H1 (cell line): ENCODE results near the gene LY86. TPM values are rescaled to one million over a fixed set of nuclear protein-coding genes. Genes with fewer than 3 reads are reported as not detected.

Source experiments
- CTCF ChIA-PET: fragments of 300-600 bp; sonication (Branson Sonifier 250); formaldehyde crosslinking; loops from one replicate; lab custom pipeline; 2021; ENCODE audit not compliant: partially characterized antibody; lab: Charles Lee
- POLR2A ChIA-PET: fragments of 300-600 bp; sonication (Branson Sonifier 250); formaldehyde crosslinking; loops from one replicate; lab custom pipeline; 2021; ENCODE audit warnings: inconsistent platforms; ENCODE audit not compliant: partially characterized antibody; lab: Charles Lee
- DNase-seq, 2 experiments: peaks; one replicate each; pipeline versions ENCODE4 v3.0.0 to v3.0.0-alpha.2; 2010 to 2022; ENCODE audit warnings: low spot score in 2 of 2, low read depth in 1 of 2, mixed read lengths in 1 of 2
- FAIRE-seq: peaks from 2 replicates; lab custom pipeline; 2011; peaks lifted over from hg19 to GRCh38; lab: Jason Lieb, UNC
- H2AFZ ChIP-seq: 2 replicates; pipeline ENCODE4 v1.8.1; 2012; ENCODE audit warnings: low read length, inconsistent platforms
- H2AK5ac ChIP-seq: 2 replicates; pipeline ENCODE4 v1.6.1; 2013; ENCODE audit warnings: low read depth, low read length
- H2BK120ac ChIP-seq: replicated peaks from 2 replicates; pipeline ENCODE3; 2013; ENCODE audit warnings: low read depth, low read length, inconsistent platforms
- H2BK12ac ChIP-seq: 2 replicates; pipeline ENCODE4 v1.6.1; 2013; ENCODE audit warnings: low read depth, low read length
- H2BK15ac ChIP-seq: 2 replicates; pipeline ENCODE4 v1.6.1; 2013; ENCODE audit warnings: low read length
- H2BK20ac ChIP-seq: 2 replicates; pipeline ENCODE4 v1.6.1; 2013; ENCODE audit warnings: low read length
- H2BK5ac ChIP-seq: 2 replicates; pipeline ENCODE4 v1.6.1; 2013; ENCODE audit warnings: low read depth, low read length
- H3K14ac ChIP-seq: 2 replicates; pipeline ENCODE4 v1.6.1; 2013; ENCODE audit warnings: inconsistent platforms; ENCODE audit not compliant: insufficient read length
- H3K18ac ChIP-seq: 2 replicates; pipeline ENCODE4 v1.6.1; 2013; ENCODE audit warnings: low read length; ENCODE audit errors: extremely low read depth
- H3K23ac ChIP-seq: 2 replicates; pipeline ENCODE4 v1.6.1; 2013; ENCODE audit warnings: inconsistent platforms; ENCODE audit not compliant: insufficient read length
- H3K23me2 ChIP-seq: 2 replicates; pipeline ENCODE4 v1.6.1; 2013; ENCODE audit warnings: low read depth, low read length
- H3K27ac ChIP-seq: 2 replicates; pipeline ENCODE4 v1.6.1; 2011; ENCODE audit warnings: low read depth, low read length, inconsistent platforms
- H3K27me3 ChIP-seq, 4 experiments: replicated peaks in 1 of 4; 1 replicate in 1 of 4; 2 replicates in 3 of 4; pipeline versions ENCODE4 v1.6.1 to v1.8.1; 2011 to 2013; ENCODE audit warnings: low read length in 3 of 4, mild to moderate bottlenecking in 3 of 4, inconsistent platforms in 2 of 4, mixed read lengths in 2 of 4, moderate library complexity in 1 of 4; ENCODE audit not compliant: control insufficient read depth in 3 of 4, insufficient read depth in 3 of 4; ENCODE audit errors: extremely low read depth in 1 of 4
- H3K36me3 ChIP-seq, 4 experiments: 2 replicates each; pipeline versions ENCODE4 v1.6.1 to v1.8.1; 2011 to 2013; ENCODE audit warnings: mild to moderate bottlenecking in 4 of 4, low read length in 3 of 4, moderate library complexity in 2 of 4, control low read depth in 1 of 4, inconsistent platforms in 1 of 4; ENCODE audit not compliant: insufficient read depth in 4 of 4, control insufficient read depth in 2 of 4
- H3K4ac ChIP-seq: replicated peaks from 2 replicates; pipeline ENCODE3; 2013; ENCODE audit warnings: low read length, low read depth, mixed read lengths, inconsistent platforms; ENCODE audit not compliant: insufficient read length
- H3K4me1 ChIP-seq, 4 experiments: replicated peaks in 1 of 4; 1 replicate in 1 of 4; 2 replicates in 3 of 4; pipeline versions ENCODE4 v1.6.1 to v1.8.1; 2011 to 2013; ENCODE audit warnings: low read length in 3 of 4, inconsistent platforms in 2 of 4, mixed read lengths in 1 of 4; ENCODE audit not compliant: insufficient read depth in 4 of 4, control insufficient read depth in 3 of 4
- H3K4me2 ChIP-seq, 2 experiments: 2 replicates each; pipeline versions ENCODE4 v1.6.1 to v1.8.1; 2011 to 2013; ENCODE audit warnings: low read depth in 2 of 2, low read length in 2 of 2, control low read depth in 1 of 2, inconsistent platforms in 1 of 2, mild to moderate bottlenecking in 1 of 2; ENCODE audit not compliant: insufficient read depth in 1 of 2
- H3K4me3 ChIP-seq, 4 experiments: fragments of 200-600, 300-600 bp in 1 of 4; sonication (generic), shearing (Covaris generic), sonication (Bioruptor Twin) in 1 of 4; 2 replicates each; pipeline versions ENCODE4 v1.5.1 to v1.8.1; 2011 to 2016; ENCODE audit warnings: low read length in 4 of 4, low read depth in 3 of 4, control low read depth in 2 of 4, inconsistent platforms in 2 of 4, mild to moderate bottlenecking in 2 of 4, mixed read lengths in 1 of 4, moderate library complexity in 1 of 4; ENCODE audit not compliant: insufficient read depth in 2 of 4; ENCODE audit errors: extremely low read depth in 1 of 4
- H3K56ac ChIP-seq: replicated peaks from 2 replicates; pipeline ENCODE3; 2013; ENCODE audit warnings: low read depth, mild to moderate bottlenecking, mixed read lengths, low read length, inconsistent platforms; ENCODE audit not compliant: insufficient read length
- H3K79me1 ChIP-seq: 2 replicates; pipeline ENCODE4 v1.6.1; 2013; ENCODE audit warnings: low read depth, low read length, control low read depth
- H3K79me2 ChIP-seq, 2 experiments: 2 replicates each; pipeline versions ENCODE4 v1.6.1 to v1.8.1; 2012 to 2013; ENCODE audit warnings: low read length in 2 of 2, mild to moderate bottlenecking in 2 of 2, inconsistent platforms in 1 of 2; ENCODE audit not compliant: insufficient read depth in 2 of 2, control insufficient read depth in 1 of 2
- H3K9ac ChIP-seq, 4 experiments: replicated peaks in 1 of 4; 1 replicate in 1 of 4; 2 replicates in 3 of 4; pipeline versions ENCODE4 v1.6.1 to v1.8.1; 2011 to 2013; ENCODE audit warnings: low read depth in 3 of 4, low read length in 3 of 4, control low read depth in 2 of 4, mild to moderate bottlenecking in 2 of 4, moderate library complexity in 2 of 4, inconsistent platforms in 1 of 4; ENCODE audit errors: extremely low read depth in 1 of 4
- H3K9me3 ChIP-seq, 2 experiments: 2 replicates each; pipeline versions ENCODE4 v1.6.1 to v1.8.1; 2012 to 2013; ENCODE audit warnings: mild to moderate bottlenecking in 2 of 2, moderate library complexity in 2 of 2, control low read depth in 1 of 2, inconsistent platforms in 1 of 2, low read depth in 1 of 2, low read length in 1 of 2, mixed read lengths in 1 of 2; ENCODE audit not compliant: insufficient read depth in 2 of 2
- H4K20me1 ChIP-seq, 2 experiments: replicated peaks in 1 of 2; 2 replicates each; pipeline versions ENCODE3 to v1.8.1; 2011 to 2013; ENCODE audit warnings: inconsistent platforms in 2 of 2, low read length in 2 of 2, mild to moderate bottlenecking in 1 of 2; ENCODE audit not compliant: insufficient read depth in 2 of 2, control insufficient read depth in 1 of 2
- H4K5ac ChIP-seq: 2 replicates; pipeline ENCODE4 v1.6.1; 2013; ENCODE audit warnings: low read length, low read depth, mixed read lengths, inconsistent platforms; ENCODE audit not compliant: insufficient read length
- H4K8ac ChIP-seq: 2 replicates; pipeline ENCODE4 v1.8.0; 2013; ENCODE audit warnings: mild to moderate bottlenecking, moderate library complexity, low read length, inconsistent platforms; ENCODE audit not compliant: insufficient read depth; ENCODE audit errors: extremely low read depth
- H4K91ac ChIP-seq: replicated peaks from 2 replicates; pipeline ENCODE3; 2013; ENCODE audit warnings: low read length, mixed read lengths, inconsistent platforms; ENCODE audit not compliant: insufficient read length
- ATF2 ChIP-seq: IDR thresholded peaks from 2 replicates; pipeline ENCODE4 v1.6.1; 2012; ENCODE audit warnings: low read length, inconsistent platforms
- CBX5 ChIP-seq: fragments of 300-800, 300-1000 bp; sonication (generic); IDR thresholded peaks from 2 replicates; pipeline ENCODE4 v1.7.1; 2016; ENCODE audit warnings: antibody characterized with exemption, low read length, low read depth
- CEBPB ChIP-seq: IDR thresholded peaks from 2 replicates; pipeline ENCODE4 v1.6.1; 2012; ENCODE audit warnings: low read depth, low read length
- E2F6 ChIP-seq: IDR thresholded peaks from 2 replicates; pipeline ENCODE4 v1.6.1; 2012; ENCODE audit warnings: inconsistent platforms
- FOSL1 ChIP-seq: IDR thresholded peaks from 2 replicates; pipeline ENCODE4 v1.6.1; 2011; ENCODE audit warnings: mild to moderate bottlenecking, low read depth, low read length, moderate library complexity; ENCODE audit not compliant: insufficient read depth
- MAFK ChIP-seq: IDR thresholded peaks from 2 replicates; pipeline ENCODE4 v1.6.1; 2012; ENCODE audit warnings: low read depth, mild to moderate bottlenecking, improper control_type of control experiment, low read length
- POLR2AphosphoS5 ChIP-seq: IDR thresholded peaks from 2 replicates; pipeline ENCODE4 v1.6.1; 2011; ENCODE audit warnings: low read depth, low read length
- WGBS, 2 experiments: shearing (Covaris generic) in 1 of 2; methylation state at CpG; one replicate each; pipeline versions ENCODE4 v1.1.6 to v1.1.7; 2013 to 2015; ENCODE audit warnings: low lambda C conversion rate in 2 of 2, mixed read lengths in 2 of 2, inconsistent platforms in 1 of 2, low coverage in 1 of 2, missing lambda C conversion rate in 1 of 2; ENCODE audit not compliant: insufficient replicate concordance in 2 of 2, insufficient coverage in 1 of 2, insufficient read length in 1 of 2; ENCODE audit errors: extremely low coverage in 1 of 2, missing lambda C conversion rate in 1 of 2; 5-methylcytosine and 5-hydroxymethylcytosine counted together
- polyA plus RNA-seq, 7 experiments: library from polyadenylated mRNA; depleted of rRNA in 3 of 7; stranded (reverse) in 5 of 7; unstranded in 2 of 7; fragments of >200 nt in 5 of 7; fragments of 200-250 nt in 2 of 7; gene quantifications; 1 replicate in 5 of 7; 2 replicates in 1 of 7; 4 replicates in 1 of 7; pipeline versions ENCODE4 v1.2.1 to v1.2.3, GENCODE V29; 2011 to 2013; ENCODE audit warnings: missing spikeins in 2 of 7, mixed read lengths in 2 of 7
- total RNA-seq: library from RNA; stranded (reverse); fragmentation: NEBNext Ultra II Directional; extraction: Animal tissue kit (Norgen Biotek cat#: 25700); gene quantifications from 2 replicates; pipeline ENCODE4 v1.2.1, GENCODE V29; 2021

Gene LY86
- total and polyA plus RNA-seq, 2 of the 8 experiments (the other 6 are each of a cell fraction or from before 2014, with no cell fraction given) = not detected

GRCh38 chr6:6592826-6593475, 4.4 kb downstream of the LY86 start:
- Histone ChIP-seq H3K4me3 (no peak overlapping the region), H4K20me1 (no peaks in the 10 kb centered on the region), H2BK15ac (no peak overlapping the region), H2AFZ (no peak overlapping the region), H3K9me3 (no peaks in the 10 kb centered on the region), H4K8ac (no peak overlapping the region), H2BK5ac (no peak overlapping the region), H3K79me1 (no peaks in the 10 kb centered on the region), H4K91ac (no peak overlapping the region), H2AK5ac (no peak overlapping the region), H3K9ac (no peak overlapping the region), H3K4ac (no peak overlapping the region), H3K23me2 (no peaks in the 10 kb centered on the region; the same call in 1 of the 2 replicates), H3K79me2 (no peaks in the 10 kb centered on the region), H3K27me3 (no peaks in the 10 kb centered on the region), H3K27ac (no peak overlapping the region), H3K18ac (no peak overlapping the region), H3K14ac (no peak overlapping the region), H3K4me2 (no peak overlapping the region), H3K56ac (no peak overlapping the region), H2BK20ac (no peak overlapping the region), H2BK120ac (no peak overlapping the region), H3K36me3 (no peaks in the 10 kb centered on the region), H3K23ac (no peak overlapping the region), H4K5ac (no peak overlapping the region), H2BK12ac (no peak overlapping the region), H3K4me1 (no peaks in the 10 kb centered on the region)
- 88% methylated on average over 1 of the region's 1 CpG; no CpG with 5 or more reads in 1 of the 2 experiments for WGBS, 2 experiments
- CTCF ChIA-PET = interaction anchor here (0.6 kb wide), 1 partner anchor 81 kb away, joined by 3 read pairs; no protein-coding TSS in a partner anchor
- DNase-seq (no peak), FAIRE-seq (no peak)
- TF ChIP-seq CBX5 (no peak), MAFK (no peak), FOSL1 (no peak), ATF2 (no peak), E2F6 (no peak), CEBPB (no peak), POLR2AphosphoS5 (no peak)
- POLR2A ChIA-PET = no interaction called here
